ENCODE measurements around the gene WDR93.
"Not testable (repeated sequence)": the region's sequence is repeated elsewhere in the genome, so short reads cannot be mapped to it uniquely, and the experiment has no call there.

The WDR93 gene

GRCh38 chr15:89677381-89677780 lies 13.2 kb upstream of the WDR93 start:
- no peak for DNase-seq
- in situ Hi-C loops (cut with HindIII; ENCODE audit: low pct_ligation_motif_present, low pct_unique_long_range_greater_than_20kb, low sequenced_read_pairs), result no loop called here

- in situ Hi-C loops (cut with HindIII; ENCODE audit: low pct_ligation_motif_present, low pct_unique_long_range_greater_than_20kb, low sequenced_read_pairs), result no loop called here
- DNase-seq, result no peak
Observed at GRCh38 chr15:89679212-89679611, 11.4 kb upstream of the WDR93 start, which contains the start of gene PLIN1. TSS of gene PLIN1 (minus strand) at chr15:89679367. CDS start at chr15:89677489, 1,878 bp downstream.

GRCh38 chr15:89680282-89680873 lies 10.2 kb upstream of the WDR93 start:
- no peak for DNase-seq

GRCh38 chr15:89681146-89681545 lies 9.5 kb upstream of the WDR93 start:
- in situ Hi-C loops (cut with HindIII; ENCODE audit: low pct_ligation_motif_present, low pct_unique_long_range_greater_than_20kb, low sequenced_read_pairs), result no loop called here
- no peak for DNase-seq

More at GRCh38 chr15:89680282-89680873, 10.2 kb upstream of the WDR93 start:
- in situ Hi-C loops (cut with HindIII; ENCODE audit: low pct_ligation_motif_present, low pct_unique_long_range_greater_than_20kb, low sequenced_read_pairs), result no loop called here

- DNase-seq, result no peak
- in situ Hi-C loops (cut with HindIII; ENCODE audit: low pct_ligation_motif_present, low pct_unique_long_range_greater_than_20kb, low sequenced_read_pairs), result no loop called here
Observed at GRCh38 chr15:89685995-89686394, 4.6 kb upstream of the WDR93 start.

GRCh38 chr15:89686522-89686921 lies 4.1 kb upstream of the WDR93 start:
- no peak for DNase-seq
- in situ Hi-C loops (cut with HindIII; ENCODE audit: low pct_ligation_motif_present, low pct_unique_long_range_greater_than_20kb, low sequenced_read_pairs), result no loop called here

- in situ Hi-C loops (cut with HindIII; ENCODE audit: low pct_ligation_motif_present, low pct_unique_long_range_greater_than_20kb, low sequenced_read_pairs); DNase-seq: not testable (repeated sequence)
Observed at GRCh38 chr15:89689930-89690275, 708 bp upstream of the WDR93 start.

GRCh38 chr15:89693091-89693490 lies 2.5 kb downstream of the WDR93 start:
- in situ Hi-C loops (cut with HindIII; ENCODE audit: low pct_ligation_motif_present, low pct_unique_long_range_greater_than_20kb, low sequenced_read_pairs), result no loop called here
- DNase-seq, result no peak

- no peak for DNase-seq
Observed at GRCh38 chr15:89693696-89694095, 3.1 kb downstream of the WDR93 start.

GRCh38 chr15:89695198-89695597 lies 4.6 kb downstream of the WDR93 start:
- in situ Hi-C loops (cut with HindIII; ENCODE audit: low pct_ligation_motif_present, low pct_unique_long_range_greater_than_20kb, low sequenced_read_pairs), result no loop called here
- no peak for DNase-seq

More at GRCh38 chr15:89693696-89694095, 3.1 kb downstream of the WDR93 start:
- in situ Hi-C loops (cut with HindIII; ENCODE audit: low pct_ligation_motif_present, low pct_unique_long_range_greater_than_20kb, low sequenced_read_pairs), result no loop called here

GRCh38 chr15:89704411-89704810 lies 13.8 kb downstream of the WDR93 start:
- no peak for DNase-seq
- in situ Hi-C loops (cut with HindIII; ENCODE audit: low pct_ligation_motif_present, low pct_unique_long_range_greater_than_20kb, low sequenced_read_pairs), result no loop called here

GRCh38 chr15:89707577-89707976 lies 17.0 kb downstream of the WDR93 start:
- DNase-seq, result no peak
- in situ Hi-C loops (cut with HindIII; ENCODE audit: low pct_ligation_motif_present, low pct_unique_long_range_greater_than_20kb, low sequenced_read_pairs), result no loop called here

- in situ Hi-C loops (cut with HindIII; ENCODE audit: low pct_ligation_motif_present, low pct_unique_long_range_greater_than_20kb, low sequenced_read_pairs), result no loop called here
- no peak for DNase-seq
Observed at GRCh38 chr15:89714775-89715174, 24.2 kb downstream of the WDR93 start.

GRCh38 chr15:89723031-89723430 lies 32.4 kb downstream of the WDR93 start:
- DNase-seq, result no peak
- in situ Hi-C loops (cut with HindIII; ENCODE audit: low pct_ligation_motif_present, low pct_unique_long_range_greater_than_20kb, low sequenced_read_pairs), result no loop called here

- no peak for DNase-seq
- in situ Hi-C loops (cut with HindIII; ENCODE audit: low pct_ligation_motif_present, low pct_unique_long_range_greater_than_20kb, low sequenced_read_pairs), result no loop called here
Observed at GRCh38 chr15:89724621-89725020, 34.0 kb downstream of the WDR93 start.

GRCh38 chr15:89725064-89725463 lies 34.5 kb downstream of the WDR93 start:
- in situ Hi-C loops (cut with HindIII; ENCODE audit: low pct_ligation_motif_present, low pct_unique_long_range_greater_than_20kb, low sequenced_read_pairs), result no loop called here
- DNase-seq, result no peak

- in situ Hi-C loops (cut with HindIII; ENCODE audit: low pct_ligation_motif_present, low pct_unique_long_range_greater_than_20kb, low sequenced_read_pairs), result no loop called here
- DNase-seq, result no peak
Observed at GRCh38 chr15:89728254-89728653, 37.6 kb downstream of the WDR93 start.

- in situ Hi-C loops (cut with HindIII; ENCODE audit: low pct_ligation_motif_present, low pct_unique_long_range_greater_than_20kb, low sequenced_read_pairs), result no loop called here
- DNase-seq, result no peak
Observed at GRCh38 chr15:89731275-89731674, 40.7 kb downstream of the WDR93 start.

- in situ Hi-C loops (cut with HindIII; ENCODE audit: low pct_ligation_motif_present, low pct_unique_long_range_greater_than_20kb, low sequenced_read_pairs), result no loop called here
- no peak for DNase-seq
Observed at GRCh38 chr15:89732451-89733172, 42.0 kb downstream of the WDR93 start.

- DNase-seq, result no peak
- in situ Hi-C loops (cut with HindIII; ENCODE audit: low pct_ligation_motif_present, low pct_unique_long_range_greater_than_20kb, low sequenced_read_pairs), result no loop called here
Observed at GRCh38 chr15:89735773-89736172, 45.2 kb downstream of the WDR93 start.
